ENCODE results near the gene PRICKLE2.

The PRICKLE2 gene

GRCh38 chr3:64188810-64189560 is 36.3 kb downstream of the PRICKLE2 start:
- DNase-seq: no peak

- peak in 1 of 3 experiments; percentile 7 for DNase-seq
Measured at GRCh38 chr3:64187065-64187959, 38.0 kb downstream of the PRICKLE2 start.

- no peak for DNase-seq
Measured at GRCh38 chr3:64186667-64187064, 38.6 kb downstream of the PRICKLE2 start.

GRCh38 chr3:64185436-64185835 is 39.8 kb downstream of the PRICKLE2 start:
- no peak for DNase-seq

GRCh38 chr3:64184621-64185020 is 40.6 kb downstream of the PRICKLE2 start:
- DNase-seq: no peak

GRCh38 chr3:64179860-64180259 is 45.4 kb downstream of the PRICKLE2 start:
- no peak for DNase-seq

- no peak for DNase-seq
Measured at GRCh38 chr3:64179249-64179648, 46.0 kb downstream of the PRICKLE2 start.

GRCh38 chr3:64178419-64178818 is 46.8 kb downstream of the PRICKLE2 start:
- peak in 1 of 3 experiments; percentile 11 for DNase-seq

GRCh38 chr3:64176461-64176996 is 48.7 kb downstream of the PRICKLE2 start:
- DNase-seq: no peak

GRCh38 chr3:64174328-64174727 is 50.9 kb downstream of the PRICKLE2 start:
- DNase-seq: no peak

- DNase-seq: no peak
Measured at GRCh38 chr3:64173563-64173962, 51.7 kb downstream of the PRICKLE2 start.

GRCh38 chr3:64170270-64170669 is 55.0 kb downstream of the PRICKLE2 start:
- no peak for DNase-seq

GRCh38 chr3:64167868-64168267 is 57.4 kb downstream of the PRICKLE2 start:
- DNase-seq: no peak

- DNase-seq: no peak
Measured at GRCh38 chr3:64167351-64167750, 57.9 kb downstream of the PRICKLE2 start.

GRCh38 chr3:64166584-64167162 is 58.6 kb downstream of the PRICKLE2 start:
- DNase-seq: peak in 1 of 3 experiments; percentile 1

GRCh38 chr3:64164349-64164748 is 60.9 kb downstream of the PRICKLE2 start:
- no peak for DNase-seq

GRCh38 chr3:64163755-64164148 is 61.5 kb downstream of the PRICKLE2 start:
- no peak for DNase-seq

- DNase-seq: no peak
Measured at GRCh38 chr3:64163019-64163754, 62.1 kb downstream of the PRICKLE2 start.

- peak in 2 of 3 experiments; percentile 11 to 30 for DNase-seq
Measured at GRCh38 chr3:64161481-64161952, 63.7 kb downstream of the PRICKLE2 start.

GRCh38 chr3:64160000-64160695 is 65.1 kb downstream of the PRICKLE2 start:
- DNase-seq: no peak

GRCh38 chr3:64158334-64158733 is 66.9 kb downstream of the PRICKLE2 start:
- DNase-seq: no peak
